T47D (cell line): ENCODE data around the gene CNPY4.
A peak's percentile ranks its signal among the peaks of the same experiment; 100 is the strongest.
"Not testable (repeated sequence)": the region's sequence is repeated elsewhere in the genome, so short reads cannot be mapped to it uniquely, and the experiment has no call there.

Experiments used
- DNase-seq, 2 experiments: peaks; one replicate each; pipeline versions ENCODE4 v3.0.0 to v3.0.0-alpha.2; 2011 to 2012; ENCODE audit warnings: low read depth in 1 of 2, low spot score in 1 of 2
- JUND ChIP-seq: IDR thresholded peaks from 2 replicates; pipeline ENCODE4 v1.6.1; 2012; ENCODE audit warnings: low read depth
- in situ Hi-C: cut with HindIII; loops from 2 replicates; pipeline ENCODE4 v1.10.0; 2016; ENCODE audit warnings: low sequenced_read_pairs, low pct_unique_long_range_greater_than_20kb

CNPY4 gene

GRCh38 chr7:100127866-100128636, 8.6 kb downstream of the CNPY4 start:
- no peak for TF ChIP-seq JUND
- no peak for DNase-seq
- in situ Hi-C loops = no loop called here

- in situ Hi-C loops = no loop called here
- no peak for TF ChIP-seq JUND
- no peak for DNase-seq
Observed at GRCh38 chr7:100128637-100128963, 9.2 kb downstream of the CNPY4 start.

DNA sequence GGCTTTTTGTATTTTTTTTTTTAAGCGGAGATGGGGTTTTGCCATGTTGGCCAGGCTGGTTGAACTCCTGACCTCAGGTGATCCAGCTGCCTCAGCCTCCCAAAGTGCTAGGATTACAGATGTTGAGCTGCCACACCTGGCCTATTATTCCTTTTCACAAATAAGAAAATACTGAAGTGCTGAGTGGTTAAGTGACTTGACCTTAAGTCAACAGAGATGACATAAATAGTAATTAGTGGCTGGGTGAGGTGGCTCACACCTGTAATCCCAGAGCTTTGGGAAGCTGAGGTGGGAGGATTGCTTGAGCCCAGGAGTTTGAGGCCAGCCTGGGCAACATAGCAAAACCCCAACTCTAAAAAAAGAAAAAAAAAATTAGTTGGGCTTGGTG, 10.8 kb downstream of the CNPY4 start:
- DNase-seq, in situ Hi-C loops: not testable (repeated sequence)

DNA sequence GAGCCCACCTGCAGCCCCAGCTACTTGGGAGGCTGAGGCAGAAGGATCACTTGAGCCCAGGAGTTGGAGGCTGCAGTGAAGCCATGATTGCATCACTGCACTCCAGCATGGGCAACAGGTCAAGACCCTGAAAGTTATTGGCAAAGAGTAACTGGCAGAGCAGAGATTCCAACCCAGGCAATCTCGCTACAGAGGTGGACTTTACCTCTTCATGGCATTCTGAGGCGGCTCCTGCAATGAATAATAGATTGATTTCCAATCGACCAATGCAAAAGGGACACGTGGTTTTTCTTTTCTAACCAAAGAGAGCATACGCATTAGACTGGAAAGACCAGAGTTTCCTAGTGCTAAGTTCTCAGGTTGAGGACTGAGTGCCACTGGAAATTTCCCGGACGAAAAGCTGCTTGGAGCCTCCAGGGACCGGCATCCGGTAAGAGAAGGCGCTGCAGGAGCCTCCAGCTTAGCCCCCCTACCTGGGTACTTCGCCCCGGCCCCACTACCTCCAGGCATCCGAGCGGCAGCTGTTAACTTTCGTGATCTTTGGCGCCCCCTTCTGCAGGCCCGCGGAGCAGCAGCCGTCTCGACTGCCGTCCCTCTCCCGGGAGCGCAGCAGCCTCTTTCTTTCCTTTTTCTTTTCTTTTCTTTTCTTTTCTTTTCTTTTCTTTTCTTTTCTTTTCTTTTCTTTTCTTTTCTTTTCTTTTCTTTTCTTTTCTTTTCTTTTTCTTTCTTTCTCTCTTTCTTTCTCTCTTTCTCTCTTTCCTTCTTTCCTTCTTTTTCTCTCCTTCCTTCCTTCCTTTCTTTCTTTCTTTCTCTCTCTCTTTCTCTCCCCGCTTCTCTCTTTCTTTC, 11.4 kb downstream of the CNPY4 start:
- TF ChIP-seq JUND = no peak
- in situ Hi-C loops = no loop called here

GRCh38 chr7:100132126-100132525, 12.7 kb downstream of the CNPY4 start:
- DNase-seq = no peak
- TF ChIP-seq JUND = no peak
- in situ Hi-C loops = no loop called here

More for the DNA sequence above, 11.4 kb downstream of the CNPY4 start:
- peak; percentile 31 to 64 for DNase-seq

GRCh38 chr7:100132697-100133151, 13.3 kb downstream of the CNPY4 start:
- in situ Hi-C loops = no loop called here
- peak; percentile 39 to 74 for DNase-seq
- TF ChIP-seq JUND = no peak

DNA sequence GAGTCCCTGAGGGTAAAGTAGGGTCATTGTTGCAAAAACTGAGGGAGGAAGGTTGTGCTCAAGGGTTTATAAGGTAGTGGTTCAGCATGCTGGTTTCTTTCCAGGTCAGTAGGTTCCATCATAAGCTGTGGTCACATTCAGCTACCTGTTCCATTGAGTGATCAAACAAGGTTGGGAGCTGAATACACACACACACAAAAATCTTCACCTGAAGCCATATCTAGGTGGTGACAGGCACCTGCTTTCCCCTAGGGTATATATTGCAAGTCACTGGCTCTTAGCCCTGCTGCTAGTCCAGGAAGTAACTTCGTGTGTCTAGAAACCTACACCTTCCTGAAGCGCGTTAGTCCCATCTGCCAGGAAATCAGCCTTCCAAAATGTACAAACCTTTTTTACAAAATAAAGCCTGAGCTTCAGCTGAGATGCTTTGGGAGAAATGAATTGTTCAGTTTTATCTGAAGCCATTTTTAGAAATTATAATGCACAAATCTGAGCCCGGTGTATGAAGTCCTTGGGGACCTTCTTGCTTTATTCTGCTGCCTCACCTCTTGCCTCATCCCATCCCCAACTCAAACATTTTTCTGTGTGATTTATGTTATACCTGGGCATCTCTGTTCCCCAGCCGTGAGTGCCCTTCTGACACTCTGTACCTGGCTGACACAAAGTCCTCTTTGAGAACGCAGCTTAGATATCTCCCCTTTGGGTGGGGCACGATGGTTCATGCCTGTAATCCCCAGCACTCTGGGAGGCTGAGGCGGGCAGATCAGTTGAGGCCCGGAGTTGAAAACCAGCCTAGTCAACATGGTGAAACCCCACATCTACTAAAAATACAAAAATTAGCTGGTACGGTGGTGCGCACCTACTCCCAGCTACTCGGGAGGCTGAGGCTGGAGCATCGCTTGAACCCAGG, 18.7 kb downstream of the CNPY4 start:
- peak; percentile 26 to 76 for DNase-seq
- no peak for TF ChIP-seq JUND
- in situ Hi-C loops = no loop called here

DNA sequence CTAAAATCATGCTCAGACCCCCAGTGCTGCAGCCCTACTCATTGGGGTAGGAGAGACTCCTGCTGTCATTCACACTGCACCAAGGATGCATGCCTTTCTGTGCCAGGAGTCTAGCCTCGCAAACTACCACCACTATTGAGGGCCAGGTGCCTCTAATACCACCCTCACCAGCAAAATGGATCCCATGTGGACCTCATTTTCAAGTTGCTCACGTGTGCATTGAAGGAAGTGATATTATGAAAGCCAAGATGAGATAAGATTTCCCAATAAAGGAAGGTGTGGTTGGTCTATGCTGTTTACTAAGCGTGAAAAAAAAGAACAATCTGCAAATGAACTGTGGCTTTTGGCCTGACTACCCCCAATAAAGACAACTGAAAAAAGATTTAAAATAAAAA, 22.1 kb downstream of the CNPY4 start:
- in situ Hi-C loops = no loop called here
- DNase-seq = no peak
- no peak for TF ChIP-seq JUND

- in situ Hi-C loops = no loop called here
- no peak for DNase-seq
- no peak for TF ChIP-seq JUND
Observed at GRCh38 chr7:100142461-100142860, 23.0 kb downstream of the CNPY4 start.

DNA sequence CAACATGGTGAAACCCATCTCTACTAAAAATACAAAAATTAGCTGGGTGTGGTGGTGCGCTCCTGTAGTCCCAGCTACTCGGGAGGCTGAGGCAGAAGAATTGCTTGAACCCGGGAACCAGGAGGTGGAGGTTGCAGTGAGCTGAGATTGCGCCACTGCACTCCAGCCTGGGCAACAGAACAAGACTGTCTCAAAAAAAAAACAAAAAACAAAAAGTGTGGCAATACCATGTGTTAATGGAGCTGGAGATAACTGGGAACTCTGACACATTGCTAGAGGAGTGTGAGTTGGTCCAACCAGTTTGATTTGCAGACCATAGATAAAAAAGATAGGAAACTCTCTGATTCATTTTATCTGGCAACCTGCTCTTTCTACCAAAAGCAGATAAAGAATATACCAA, 26.9 kb downstream of the CNPY4 start:
- in situ Hi-C loops, DNase-seq: not testable (repeated sequence)

DNA sequence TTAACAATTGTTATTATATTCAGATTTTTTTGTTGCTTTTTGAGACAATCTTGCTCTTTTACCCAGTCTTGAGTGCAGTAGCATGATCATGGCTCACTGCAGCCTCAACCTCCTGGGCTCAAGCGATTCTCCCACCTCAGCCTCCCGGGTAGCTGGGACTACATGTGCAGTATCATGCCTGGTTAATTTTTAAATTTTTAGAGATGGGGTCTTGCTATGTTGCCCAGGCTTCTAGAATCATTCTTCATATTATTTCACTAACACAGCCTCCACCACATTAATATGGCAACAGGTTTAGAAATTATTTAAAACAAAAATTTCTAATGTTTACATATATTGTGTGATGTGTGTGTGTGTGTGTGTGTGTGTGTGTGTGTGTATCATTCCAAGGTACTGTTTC, 27.8 kb downstream of the CNPY4 start:
- no peak for TF ChIP-seq JUND
- no peak for DNase-seq
- in situ Hi-C loops = no loop called here

GRCh38 chr7:100148225-100148558, 28.8 kb downstream of the CNPY4 start:
- in situ Hi-C loops = no loop called here
- no peak for DNase-seq
- TF ChIP-seq JUND = no peak
